ENCODE data around the gene XIRP2.

Gene XIRP2

DNA sequence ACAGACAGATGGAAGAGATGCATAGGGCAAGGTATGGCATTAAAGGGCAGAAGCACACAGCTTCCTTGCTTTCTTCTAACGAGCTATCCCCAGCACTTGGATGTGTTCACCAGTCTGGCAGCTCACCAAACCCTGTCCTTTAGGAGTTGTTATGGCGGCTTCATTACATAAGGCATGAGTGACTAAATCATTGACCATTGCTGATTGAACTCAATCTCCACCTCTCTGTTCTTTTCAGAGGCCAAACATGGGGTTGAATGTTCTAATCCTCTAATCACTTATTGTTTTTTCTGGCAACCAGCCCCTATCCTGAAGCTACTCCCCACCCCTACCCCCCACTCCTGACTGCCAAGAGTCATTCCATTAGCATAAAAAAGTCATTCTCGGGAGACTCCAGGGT lies 301.8 kb downstream of the XIRP2 start:
- TF ChIP-seq, protein P1, sequence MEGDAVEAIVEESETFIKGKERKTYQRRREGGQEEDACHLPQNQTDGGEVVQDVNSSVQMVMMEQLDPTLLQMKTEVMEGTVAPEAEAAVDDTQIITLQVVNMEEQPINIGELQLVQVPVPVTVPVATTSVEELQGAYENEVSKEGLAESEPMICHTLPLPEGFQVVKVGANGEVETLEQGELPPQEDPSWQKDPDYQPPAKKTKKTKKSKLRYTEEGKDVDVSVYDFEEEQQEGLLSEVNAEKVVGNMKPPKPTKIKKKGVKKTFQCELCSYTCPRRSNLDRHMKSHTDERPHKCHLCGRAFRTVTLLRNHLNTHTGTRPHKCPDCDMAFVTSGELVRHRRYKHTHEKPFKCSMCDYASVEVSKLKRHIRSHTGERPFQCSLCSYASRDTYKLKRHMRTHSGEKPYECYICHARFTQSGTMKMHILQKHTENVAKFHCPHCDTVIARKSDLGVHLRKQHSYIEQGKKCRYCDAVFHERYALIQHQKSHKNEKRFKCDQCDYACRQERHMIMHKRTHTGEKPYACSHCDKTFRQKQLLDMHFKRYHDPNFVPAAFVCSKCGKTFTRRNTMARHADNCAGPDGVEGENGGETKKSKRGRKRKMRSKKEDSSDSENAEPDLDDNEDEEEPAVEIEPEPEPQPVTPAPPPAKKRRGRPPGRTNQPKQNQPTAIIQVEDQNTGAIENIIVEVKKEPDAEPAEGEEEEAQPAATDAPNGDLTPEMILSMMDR (IDR thresholded peaks at IDR 0.05) = no peak

DNA sequence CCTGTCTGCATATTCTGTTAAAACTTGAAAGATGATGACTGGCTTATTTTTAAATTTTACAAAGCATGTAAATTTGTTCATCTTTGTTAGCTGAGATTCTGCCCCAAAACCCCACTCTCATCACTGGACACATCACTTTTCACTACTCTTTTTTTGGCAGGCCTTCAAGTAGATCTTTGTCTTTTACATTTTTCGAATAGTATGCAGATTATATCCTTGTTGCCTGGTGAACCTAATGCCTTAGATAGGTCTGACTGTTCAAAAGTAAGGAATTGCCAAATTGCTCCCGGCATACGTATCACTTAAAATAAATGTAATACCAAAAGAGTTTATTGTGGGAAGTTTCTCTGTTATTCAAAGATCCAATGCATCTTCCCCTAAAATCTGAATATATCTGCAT lies 303.3 kb downstream of the XIRP2 start:
- TF ChIP-seq, protein P1 (IDR thresholded peaks at IDR 0.05) = no peak

DNA sequence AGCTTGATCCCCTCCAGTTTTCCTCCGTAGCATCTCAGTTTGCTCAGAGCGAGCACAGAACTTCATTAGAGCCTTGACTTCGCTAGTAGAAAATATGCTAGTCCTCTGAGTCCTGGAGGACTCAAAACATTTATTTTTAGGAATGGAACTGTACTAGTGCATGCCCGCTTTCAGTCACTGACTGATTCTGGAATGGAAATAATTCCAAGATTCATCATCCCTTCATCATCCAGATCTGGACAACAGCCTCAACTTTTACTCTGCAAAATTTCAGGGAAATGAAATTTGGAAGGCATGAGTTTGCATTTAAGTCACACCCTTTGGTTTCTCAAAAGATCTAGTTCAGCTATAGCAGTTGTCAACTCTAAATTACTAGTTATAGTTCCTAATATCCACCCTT lies 304.6 kb downstream of the XIRP2 start:
- TF ChIP-seq, protein P1 (IDR thresholded peaks at IDR 0.05) = no peak

DNA sequence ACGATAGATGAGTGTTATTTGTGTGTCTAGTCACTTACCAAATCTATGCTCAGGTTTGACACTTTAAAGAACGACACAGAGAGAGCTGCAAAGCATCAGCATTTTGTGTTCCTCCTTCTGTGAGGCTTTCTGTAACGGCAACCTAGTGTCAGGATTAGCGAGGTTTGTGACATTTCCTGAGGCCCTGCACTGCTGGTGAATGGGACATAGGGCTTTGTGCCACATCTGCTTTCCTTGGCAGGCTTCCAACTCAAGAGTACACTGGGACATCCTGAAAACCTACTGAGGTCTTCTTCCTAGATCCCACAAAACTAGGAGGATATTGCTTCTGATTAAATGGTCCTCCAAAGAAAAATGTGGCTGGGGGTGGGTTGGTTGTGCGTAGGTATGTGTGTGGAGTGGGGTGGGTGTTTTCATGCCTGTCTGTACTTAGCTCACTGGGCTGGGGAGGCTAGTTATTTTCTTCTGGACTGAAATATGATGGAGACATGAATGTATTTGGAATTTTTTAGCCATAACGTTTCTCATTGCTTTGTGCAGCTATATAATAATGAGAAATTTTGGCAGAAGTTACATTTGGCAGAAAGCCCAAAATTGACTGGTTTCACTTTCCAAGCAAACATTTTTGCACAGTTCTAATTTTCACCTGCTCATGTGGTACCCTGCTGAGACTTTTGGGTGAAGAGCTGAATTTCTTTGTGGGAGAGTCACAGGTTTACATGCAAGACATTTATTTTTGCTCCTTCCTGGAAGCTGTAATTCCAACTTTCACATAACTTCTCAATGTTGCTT lies 308.4 kb downstream of the XIRP2 start:
- TF ChIP-seq, protein P1 (IDR thresholded peaks at IDR 0.05) = no peak

DNA sequence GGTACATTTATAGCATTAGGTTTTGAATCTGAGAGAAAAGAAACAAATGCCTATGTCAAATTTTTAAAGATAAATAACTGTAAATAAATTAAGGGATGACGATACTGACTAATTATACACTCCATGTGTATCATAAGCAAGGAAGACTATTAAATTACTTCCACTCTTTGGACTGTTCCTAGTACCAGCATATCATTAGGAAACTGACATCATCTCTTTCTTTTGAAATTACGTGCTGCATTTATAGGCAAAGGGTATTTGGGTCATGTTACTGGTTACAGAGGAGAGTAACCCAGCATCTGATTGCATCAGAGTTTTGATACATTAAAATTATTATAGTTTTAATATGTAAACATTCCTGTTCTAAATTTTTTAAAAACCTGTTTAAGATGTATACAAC lies 309.7 kb downstream of the XIRP2 start:
- TF ChIP-seq, protein P1 (IDR thresholded peaks at IDR 0.05) = no peak

DNA sequence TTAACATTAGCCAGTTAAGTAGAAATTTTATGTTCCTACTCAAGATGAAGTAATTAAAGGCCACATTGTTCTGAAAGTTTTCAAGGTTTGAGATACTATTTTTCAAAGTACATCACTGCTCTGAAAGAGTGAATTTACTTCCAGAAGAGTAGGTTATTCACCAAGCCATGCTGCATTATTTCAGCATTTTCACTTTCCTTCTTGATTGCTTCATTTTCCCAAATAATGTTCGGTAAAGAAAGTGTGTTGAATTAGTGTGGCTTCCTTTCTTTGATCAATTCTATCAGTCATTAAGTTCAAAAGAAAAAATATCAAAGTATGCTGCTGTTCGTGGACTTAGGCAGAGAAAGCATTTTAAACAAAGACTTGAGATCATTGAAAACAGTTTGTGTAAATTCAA lies 310.3 kb downstream of the XIRP2 start:
- TF ChIP-seq, protein P1 (IDR thresholded peaks at IDR 0.05) = no peak

DNA sequence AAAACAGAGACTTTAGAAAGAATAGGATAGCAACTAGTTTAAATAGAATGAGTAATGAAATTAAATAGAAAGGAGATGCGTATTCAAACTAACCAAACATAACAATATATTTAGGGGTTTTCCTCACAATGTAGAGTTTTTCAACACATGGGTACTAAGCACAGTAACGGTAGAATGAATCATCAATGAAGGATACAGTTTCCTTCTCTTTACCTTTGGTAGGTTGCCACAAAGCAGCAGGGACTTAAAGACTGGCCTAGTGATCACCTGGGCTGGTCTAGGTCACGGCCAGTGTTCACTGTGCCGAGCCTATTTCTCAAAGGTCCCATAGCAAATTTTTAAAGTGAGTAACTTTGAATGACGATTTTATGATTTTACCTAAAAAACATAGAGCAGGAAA lies 311.7 kb downstream of the XIRP2 start:
- TF ChIP-seq, protein P1 (IDR thresholded peaks at IDR 0.05) = no peak

DNA sequence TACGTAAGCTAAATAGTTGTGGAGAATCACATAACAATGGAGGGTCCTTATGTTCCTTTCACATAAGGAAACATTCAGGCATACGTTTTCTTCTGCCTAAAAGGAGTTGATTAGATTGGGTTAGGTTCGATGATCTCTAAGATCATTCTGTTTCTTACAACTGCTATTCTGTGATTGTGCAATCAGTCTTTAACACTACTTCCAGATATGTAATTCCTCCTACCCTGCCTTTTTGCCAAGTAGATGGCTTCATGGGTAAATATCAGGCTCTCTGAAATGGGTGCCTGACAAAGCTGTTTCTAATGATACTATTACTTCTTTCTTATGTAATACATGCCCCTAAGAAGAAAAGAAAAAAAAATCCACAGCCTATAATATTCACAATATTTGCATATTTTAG lies 321.5 kb downstream of the XIRP2 start:
- TF ChIP-seq, protein P1 (IDR thresholded peaks at IDR 0.05) = no peak
